HepG2 (cell line): ENCODE measurements around the gene KCNIP4. TPM values are rescaled to one million over a fixed set of nuclear protein-coding genes. Genes with fewer than 3 reads are reported as not detected.
A peak's percentile ranks its signal among the peaks of the same experiment; 100 is the strongest.

Experiments used
- ATAC-seq: fragments of 200-7000 bp; cut with Tn5 transposase; 3 replicates; pipeline ENCODE4 v1.9.1; 2020; ENCODE audit warnings: mild to moderate bottlenecking, moderate library complexity
- BruUV-seq: library from RNA; stranded (reverse); fragments of 400-500 nt; replicated peaks from 2 replicates; lab custom pipeline; 2021; lab: Mats Ljungman, UMichigan
- CTCF ChIA-PET: fragments of 300-600 bp; formaldehyde crosslinking; extraction: SDS; loops from one replicate; lab custom pipeline; 2021; ENCODE audit warnings: low total read pairs, inconsistent platforms, low intra/inter-chr PET ratio; lab: Yijun Ruan, JAX
- POLR2A ChIA-PET: fragments of 350-600 bp; sonication (Branson Sonifier 250); formaldehyde crosslinking; loops from one replicate; lab custom pipeline; 2020; ENCODE audit warnings: antibody characterized with exemption, inconsistent platforms; lab: Yijun Ruan, JAX
- DNase-seq: peaks from one replicate; pipeline ENCODE4 v3.0.0-alpha.2; 2015; ENCODE audit warnings: low spot score
- FAIRE-seq: peaks from 3 replicates; lab custom pipeline; 2011; peaks lifted over from hg19 to GRCh38; lab: Jason Lieb, UNC
- H2AFZ ChIP-seq: one replicate; pipeline ENCODE4 v1.6.1; 2011; ENCODE audit warnings: low read length, inconsistent platforms
- H3K27ac ChIP-seq: fragments of 300-600 bp; 3 replicates; pipeline ENCODE4 v1.8.0; 2011; ENCODE audit warnings: mixed run types, mild to moderate bottlenecking, mixed read lengths, low read length, inconsistent platforms; ENCODE audit not compliant: insufficient read depth; ENCODE audit errors: extremely low read length
- H3K27me3 ChIP-seq, 2 experiments: fragments of 200-600 bp in 1 of 2; 2 replicates in 1 of 2; 3 replicates in 1 of 2; pipeline versions ENCODE4 v1.6.0 to v1.8.0; 2011; ENCODE audit warnings: low read length in 2 of 2, mild to moderate bottlenecking in 2 of 2, moderate library complexity in 2 of 2, inconsistent platforms in 1 of 2; ENCODE audit not compliant: insufficient read depth in 2 of 2, control insufficient read depth in 1 of 2
- H3K36me3 ChIP-seq, 2 experiments: fragments of 200-600 bp in 1 of 2; replicated peaks in 1 of 2; 2 replicates in 1 of 2; 3 replicates in 1 of 2; pipeline versions ENCODE4 v1.5.1 to v1.8.0; 2011; ENCODE audit warnings: low read length in 2 of 2, inconsistent platforms in 1 of 2; ENCODE audit not compliant: insufficient read depth in 2 of 2, control insufficient read depth in 1 of 2
- H3K4me1 ChIP-seq: 2 replicates; pipeline ENCODE4 v1.5.1; 2012; ENCODE audit warnings: low read length, inconsistent platforms; ENCODE audit not compliant: insufficient read depth
- H3K4me2 ChIP-seq: 2 replicates; pipeline ENCODE4 v1.6.0; 2011; ENCODE audit warnings: low read depth, low read length, inconsistent platforms
- H3K4me3 ChIP-seq, 3 experiments: fragments of 200-600 bp in 1 of 3; sonication (generic), shearing (Covaris generic) in 1 of 3; replicated peaks in 1 of 3; 2 replicates each; pipeline ENCODE4 v1.5.1; 2011 to 2016; ENCODE audit warnings: low read length in 3 of 3, inconsistent platforms in 2 of 3, low read depth in 2 of 3, mild to moderate bottlenecking in 2 of 3, control low read depth in 1 of 3, mixed read lengths in 1 of 3; ENCODE audit not compliant: insufficient read depth in 1 of 3
- H3K79me2 ChIP-seq: one replicate; pipeline ENCODE4 v1.6.1; 2011; ENCODE audit warnings: low read length, inconsistent platforms; ENCODE audit not compliant: insufficient read depth
- H3K9ac ChIP-seq: 2 replicates; pipeline ENCODE4 v1.6.0; 2011; ENCODE audit warnings: mild to moderate bottlenecking, low read depth, low read length, inconsistent platforms; ENCODE audit not compliant: insufficient read depth
- H3K9me3 ChIP-seq: 2 replicates; pipeline ENCODE4 v1.5.1; 2012; ENCODE audit warnings: mild to moderate bottlenecking, low read length
- H4K20me1 ChIP-seq: 2 replicates; pipeline ENCODE4 v1.6.0; 2011; ENCODE audit warnings: inconsistent platforms, mild to moderate bottlenecking, low read length, moderate library complexity; ENCODE audit not compliant: insufficient read depth
- FIP1L1 ChIP-seq: fragments of 200-400 bp; formaldehyde crosslinking; IDR thresholded peaks from 2 replicates; pipeline ENCODE4 v1.6.1; 2018; ENCODE audit warnings: low read depth, mild to moderate bottlenecking, low read length, moderate library complexity, borderline replicate concordance; ENCODE audit not compliant: insufficient read depth
- FOXP4 ChIP-seq: sonication (generic); formaldehyde crosslinking; IDR thresholded peaks from 2 replicates; pipeline ENCODE4 v1.4.0; 2020; ENCODE audit warnings: missing genetic modification reagents
- RBM39 ChIP-seq: fragments of 200-400 bp; formaldehyde crosslinking; IDR thresholded peaks from one replicate; pipeline ENCODE4 v1.6.1; 2018; ENCODE audit warnings: antibody characterized with exemption, mild to moderate bottlenecking, low read depth, low read length; ENCODE audit not compliant: poor library complexity, severe bottlenecking
- STAG1 ChIP-seq: sonication (generic); formaldehyde crosslinking; IDR thresholded peaks from 2 replicates; pipeline ENCODE4 v1.4.0; 2020; ENCODE audit warnings: missing genetic modification reagents
- ZC3H4 ChIP-seq: sonication (generic); formaldehyde crosslinking; IDR thresholded peaks from 2 replicates; pipeline ENCODE4 v1.4.0; 2020; ENCODE audit warnings: missing genetic modification reagents, borderline replicate concordance
- ZNF12 ChIP-seq: sonication (generic); formaldehyde crosslinking; IDR thresholded peaks from 2 replicates; pipeline ENCODE4 v1.5.0; 2020; ENCODE audit warnings: missing genetic modification reagents
- WGBS: methylation state at CpG from one replicate; pipeline ENCODE4 v1.1.6; 2017; ENCODE audit warnings: low lambda C conversion rate; 5-methylcytosine and 5-hydroxymethylcytosine counted together
- in situ Hi-C: cut with HindIII; loops from 2 replicates; pipeline ENCODE4 v1.10.0; 2017; ENCODE audit warnings: low pct_unique_long_range_greater_than_20kb; ENCODE audit not compliant: extremely low pct_ligation_motif_present
- intact Hi-C: fragments of 100-400 bp; cut with micrococcal nuclease; formaldehyde crosslinking; loops from one replicate; pipeline ENCODE4 v1.10.0; 2022; ENCODE audit not compliant: unreplicated experiment
- polyA plus RNA-seq, 8 experiments: library from polyadenylated mRNA; depleted of rRNA in 3 of 8; stranded (reverse) in 7 of 8; unstranded in 1 of 8; fragments of >200 nt; fragmentation: Illumina TruSeq in 4 of 8; extraction: Trizol in 4 of 8; gene quantifications; 2 replicates each; pipeline versions ENCODE4 v1.2.1 to v1.2.3, GENCODE V29; 2011 to 2016; ENCODE audit warnings: low read depth in 4 of 8, missing spikeins in 1 of 8, mixed read lengths in 1 of 8; ENCODE audit not compliant: insufficient read depth in 1 of 8
- total RNA-seq, 5 experiments: library from RNA; depleted of rRNA; stranded (reverse); fragments of >200 nt; fragmentation: Illumina TruSeq; extraction: Trizol; gene quantifications; 2 replicates each; pipeline ENCODE4 v1.2.3, GENCODE V29; 2016; ENCODE audit warnings: low read depth in 1 of 5
- TF ChIP-seq, protein P1 (sequence below): sonication (generic); formaldehyde crosslinking; IDR thresholded peaks from 2 replicates; pipeline ENCODE4 v1.9.0; 2021; ENCODE audit warnings: mild to moderate bottlenecking, missing genetic modification reagents
- TF ChIP-seq, protein P2 (sequence below): sonication (generic); formaldehyde crosslinking; IDR thresholded peaks from 2 replicates; pipeline ENCODE4 v1.4.0; 2020; ENCODE audit warnings: low read depth, mild to moderate bottlenecking, missing genetic modification reagents

The KCNIP4 gene
- total and polyA plus RNA-seq, 2 of the 13 experiments (the other 11 are each of a cell fraction or from before 2014, with no cell fraction given): 0.09 TPM; not detected in 1

- POLR2A ChIA-PET: no interaction called here
These were observed 501.1 kb downstream of the KCNIP4 start for GRCh38 chr4:21447301-21448054.

GRCh38 chr4:21420166-21420565 is 528.4 kb downstream of the KCNIP4 start:
- no peaks in the 10 kb centered on the region for H3K9me3 ChIP-seq
- BruUV-seq: no TSS peak
- intact Hi-C loops: no loop called here
- TF ChIP-seq FOXP4 (CRISPR knock-in tag): no peak
- TF ChIP-seq, protein P1, sequence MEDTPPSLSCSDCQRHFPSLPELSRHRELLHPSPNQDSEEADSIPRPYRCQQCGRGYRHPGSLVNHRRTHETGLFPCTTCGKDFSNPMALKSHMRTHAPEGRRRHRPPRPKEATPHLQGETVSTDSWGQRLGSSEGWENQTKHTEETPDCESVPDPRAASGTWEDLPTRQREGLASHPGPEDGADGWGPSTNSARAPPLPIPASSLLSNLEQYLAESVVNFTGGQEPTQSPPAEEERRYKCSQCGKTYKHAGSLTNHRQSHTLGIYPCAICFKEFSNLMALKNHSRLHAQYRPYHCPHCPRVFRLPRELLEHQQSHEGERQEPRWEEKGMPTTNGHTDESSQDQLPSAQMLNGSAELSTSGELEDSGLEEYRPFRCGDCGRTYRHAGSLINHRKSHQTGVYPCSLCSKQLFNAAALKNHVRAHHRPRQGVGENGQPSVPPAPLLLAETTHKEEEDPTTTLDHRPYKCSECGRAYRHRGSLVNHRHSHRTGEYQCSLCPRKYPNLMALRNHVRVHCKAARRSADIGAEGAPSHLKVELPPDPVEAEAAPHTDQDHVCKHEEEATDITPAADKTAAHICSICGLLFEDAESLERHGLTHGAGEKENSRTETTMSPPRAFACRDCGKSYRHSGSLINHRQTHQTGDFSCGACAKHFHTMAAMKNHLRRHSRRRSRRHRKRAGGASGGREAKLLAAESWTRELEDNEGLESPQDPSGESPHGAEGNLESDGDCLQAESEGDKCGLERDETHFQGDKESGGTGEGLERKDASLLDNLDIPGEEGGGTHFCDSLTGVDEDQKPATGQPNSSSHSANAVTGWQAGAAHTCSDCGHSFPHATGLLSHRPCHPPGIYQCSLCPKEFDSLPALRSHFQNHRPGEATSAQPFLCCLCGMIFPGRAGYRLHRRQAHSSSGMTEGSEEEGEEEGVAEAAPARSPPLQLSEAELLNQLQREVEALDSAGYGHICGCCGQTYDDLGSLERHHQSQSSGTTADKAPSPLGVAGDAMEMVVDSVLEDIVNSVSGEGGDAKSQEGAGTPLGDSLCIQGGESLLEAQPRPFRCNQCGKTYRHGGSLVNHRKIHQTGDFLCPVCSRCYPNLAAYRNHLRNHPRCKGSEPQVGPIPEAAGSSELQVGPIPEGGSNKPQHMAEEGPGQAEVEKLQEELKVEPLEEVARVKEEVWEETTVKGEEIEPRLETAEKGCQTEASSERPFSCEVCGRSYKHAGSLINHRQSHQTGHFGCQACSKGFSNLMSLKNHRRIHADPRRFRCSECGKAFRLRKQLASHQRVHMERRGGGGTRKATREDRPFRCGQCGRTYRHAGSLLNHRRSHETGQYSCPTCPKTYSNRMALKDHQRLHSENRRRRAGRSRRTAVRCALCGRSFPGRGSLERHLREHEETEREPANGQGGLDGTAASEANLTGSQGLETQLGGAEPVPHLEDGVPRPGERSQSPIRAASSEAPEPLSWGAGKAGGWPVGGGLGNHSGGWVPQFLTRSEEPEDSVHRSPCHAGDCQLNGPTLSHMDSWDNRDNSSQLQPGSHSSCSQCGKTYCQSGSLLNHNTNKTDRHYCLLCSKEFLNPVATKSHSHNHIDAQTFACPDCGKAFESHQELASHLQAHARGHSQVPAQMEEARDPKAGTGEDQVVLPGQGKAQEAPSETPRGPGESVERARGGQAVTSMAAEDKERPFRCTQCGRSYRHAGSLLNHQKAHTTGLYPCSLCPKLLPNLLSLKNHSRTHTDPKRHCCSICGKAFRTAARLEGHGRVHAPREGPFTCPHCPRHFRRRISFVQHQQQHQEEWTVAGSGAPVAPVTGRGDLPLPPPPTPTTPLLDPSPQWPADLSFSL (CRISPR knock-in tag): no peak
- no peak for TF ChIP-seq RBM39
- TF ChIP-seq ZC3H4 (CRISPR knock-in tag): no peak
- TF ChIP-seq, protein P2, sequence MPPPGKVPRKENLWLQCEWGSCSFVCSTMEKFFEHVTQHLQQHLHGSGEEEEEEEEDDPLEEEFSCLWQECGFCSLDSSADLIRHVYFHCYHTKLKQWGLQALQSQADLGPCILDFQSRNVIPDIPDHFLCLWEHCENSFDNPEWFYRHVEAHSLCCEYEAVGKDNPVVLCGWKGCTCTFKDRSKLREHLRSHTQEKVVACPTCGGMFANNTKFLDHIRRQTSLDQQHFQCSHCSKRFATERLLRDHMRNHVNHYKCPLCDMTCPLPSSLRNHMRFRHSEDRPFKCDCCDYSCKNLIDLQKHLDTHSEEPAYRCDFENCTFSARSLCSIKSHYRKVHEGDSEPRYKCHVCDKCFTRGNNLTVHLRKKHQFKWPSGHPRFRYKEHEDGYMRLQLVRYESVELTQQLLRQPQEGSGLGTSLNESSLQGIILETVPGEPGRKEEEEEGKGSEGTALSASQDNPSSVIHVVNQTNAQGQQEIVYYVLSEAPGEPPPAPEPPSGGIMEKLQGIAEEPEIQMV: no peak

More at GRCh38 chr4:21447301-21448054, 501.1 kb downstream of the KCNIP4 start:
- DNase-seq (no peak), ATAC-seq (no peak), FAIRE-seq (no peak)
- no peak overlapping the region for H2AFZ ChIP-seq
- in situ Hi-C loops (no loop called here), intact Hi-C loops (no loop called here)
- H3K4me3 ChIP-seq: no peak overlapping the region
- no peaks in the 10 kb centered on the region for H3K36me3 ChIP-seq
- no peak overlapping the region for H3K4me2 ChIP-seq
- no TSS peak for BruUV-seq
- H3K4me1 ChIP-seq: no peaks in the 10 kb centered on the region
- no peaks in the 10 kb centered on the region for H4K20me1 ChIP-seq
- H3K27ac ChIP-seq: no peak overlapping the region
- H3K79me2 ChIP-seq: no peaks in the 10 kb centered on the region
- CTCF ChIA-PET: no interaction called here
- no peak overlapping the region for H3K9ac ChIP-seq
- no peaks in the 10 kb centered on the region for H3K9me3 ChIP-seq
- no peak for TF ChIP-seq FIP1L1
- peak; percentile 59; the same call in 1 of the 2 replicates for TF ChIP-seq ZNF12
- TF ChIP-seq STAG1 (CRISPR knock-in tag): peak; percentile 14; the same call in 1 of the 2 replicates
- H3K27me3 ChIP-seq: no peaks in the 10 kb centered on the region; a peak in 1 of 5 replicates

More at GRCh38 chr4:21420166-21420565, 528.4 kb downstream of the KCNIP4 start:
- no peak overlapping the region for H2AFZ ChIP-seq
- H4K20me1 ChIP-seq: no peaks in the 10 kb centered on the region
- no peak overlapping the region for H3K27ac ChIP-seq
- CTCF ChIA-PET: no interaction called here
- H3K4me1 ChIP-seq: no peaks in the 10 kb centered on the region
- H3K79me2 ChIP-seq: no peaks in the 10 kb centered on the region
- FAIRE-seq (no peak), ATAC-seq (no peak), DNase-seq (no peak)
- H3K4me2 ChIP-seq: no peak overlapping the region
- 3% methylated on average over 2 of the region's 2 CpGs for WGBS
- no peak overlapping the region for H3K4me3 ChIP-seq
- H3K36me3 ChIP-seq: no peaks in the 10 kb centered on the region
- POLR2A ChIA-PET: no interaction called here
- H3K27me3 ChIP-seq: no peaks in the 10 kb centered on the region
- H3K9ac ChIP-seq: no peak overlapping the region
- in situ Hi-C loops: no loop called here
